ENCODE results near the gene MADCAM1. TPM values are rescaled to one million over a fixed set of nuclear protein-coding genes. Genes with fewer than 3 reads are reported as not detected.

The MADCAM1 gene
- total RNA-seq, 1 donor from 2014 or later = 0.19 TPM

GRCh38 chr19:498977-499623 is 2.8 kb downstream of the MADCAM1 start:
- intact Hi-C loops (cut with micrococcal nuclease) = no loop called here
- Mint-ChIP-seq H3K27ac (peak overlapping the region; percentile 41), H3K4me1 (peaks cover 4% of the 10 kb centered on the region), H3K4me3 (no peak overlapping the region), H3K9me3 (no peaks in the 10 kb centered on the region), H3K27me3 (peaks cover 19% of the 10 kb centered on the region), H3K36me3 (ENCODE audit: low read depth) (no peaks in the 10 kb centered on the region)
- no peak for DNase-seq

DNA sequence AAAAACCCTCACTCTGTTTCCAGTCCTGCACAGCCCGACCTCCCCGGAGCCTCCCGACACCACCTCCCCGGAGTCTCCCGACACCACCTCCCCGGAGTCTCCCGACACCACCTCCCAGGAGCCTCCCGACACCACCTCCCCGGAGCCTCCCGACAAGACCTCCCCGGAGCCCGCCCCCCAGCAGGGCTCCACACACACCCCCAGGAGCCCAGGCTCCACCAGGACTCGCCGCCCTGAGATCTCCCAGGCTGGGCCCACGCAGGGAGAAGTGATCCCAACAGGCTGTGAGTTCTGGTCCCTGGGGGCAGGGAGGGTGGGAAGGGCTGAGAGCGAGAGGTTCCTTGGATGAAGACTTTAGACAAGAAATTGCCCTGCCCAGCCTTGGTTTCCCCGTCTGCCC is 5.4 kb downstream of the MADCAM1 start:
- Mint-ChIP-seq H3K9me3 (no peaks in the 10 kb centered on the region), H3K4me3 (no peak overlapping the region), H3K27me3 (peaks cover 16% of the 10 kb centered on the region), H3K4me1 (peaks cover 9% of the 10 kb centered on the region), H3K36me3 (ENCODE audit: low read depth) (no peaks in the 10 kb centered on the region), H3K27ac (no peak overlapping the region)
- intact Hi-C loops (cut with micrococcal nuclease) = no loop called here
- DNase-seq = no peak

GRCh38 chr19:504616-505015 is 8.3 kb downstream of the MADCAM1 start:
- no peaks in the 10 kb centered on the region for H3K9me3 Mint-ChIP-seq
- H3K4me1 Mint-ChIP-seq = peaks cover 24% of the 10 kb centered on the region
- peaks cover 2% of the 10 kb centered on the region for H3K36me3 Mint-ChIP-seq (ENCODE audit: low read depth)
- intact Hi-C loops (cut with micrococcal nuclease) = loop anchor here (5.0 kb wide), 1 partner anchor 122 kb away; no protein-coding TSS in a partner anchor
- no peak overlapping the region for H3K4me3 Mint-ChIP-seq
- no peak overlapping the region for H3K27ac Mint-ChIP-seq
- H3K27me3 Mint-ChIP-seq = peaks cover 2% of the 10 kb centered on the region
- DNase-seq = no peak

- peaks cover 37% of the 10 kb centered on the region for H3K4me1 Mint-ChIP-seq
- peak overlapping the region; percentile 90 for H3K4me3 Mint-ChIP-seq
- H3K27me3 Mint-ChIP-seq = peaks cover 1% of the 10 kb centered on the region
- H3K27ac Mint-ChIP-seq = peak overlapping the region; percentile 99
- H3K9me3 Mint-ChIP-seq = no peaks in the 10 kb centered on the region
- DNase-seq = peak; percentile 98
- H3K36me3 Mint-ChIP-seq (ENCODE audit: low read depth) = peaks cover 5% of the 10 kb centered on the region
- intact Hi-C loops (cut with micrococcal nuclease) = loop anchor here (1.0 to 5.0 kb wide), 4 partner anchors 17 to 124 kb away; partner anchors contain the start of genes BSG and CDC34
Observed at GRCh38 chr19:506404-507285, 10.4 kb downstream of the MADCAM1 start.

DNA sequence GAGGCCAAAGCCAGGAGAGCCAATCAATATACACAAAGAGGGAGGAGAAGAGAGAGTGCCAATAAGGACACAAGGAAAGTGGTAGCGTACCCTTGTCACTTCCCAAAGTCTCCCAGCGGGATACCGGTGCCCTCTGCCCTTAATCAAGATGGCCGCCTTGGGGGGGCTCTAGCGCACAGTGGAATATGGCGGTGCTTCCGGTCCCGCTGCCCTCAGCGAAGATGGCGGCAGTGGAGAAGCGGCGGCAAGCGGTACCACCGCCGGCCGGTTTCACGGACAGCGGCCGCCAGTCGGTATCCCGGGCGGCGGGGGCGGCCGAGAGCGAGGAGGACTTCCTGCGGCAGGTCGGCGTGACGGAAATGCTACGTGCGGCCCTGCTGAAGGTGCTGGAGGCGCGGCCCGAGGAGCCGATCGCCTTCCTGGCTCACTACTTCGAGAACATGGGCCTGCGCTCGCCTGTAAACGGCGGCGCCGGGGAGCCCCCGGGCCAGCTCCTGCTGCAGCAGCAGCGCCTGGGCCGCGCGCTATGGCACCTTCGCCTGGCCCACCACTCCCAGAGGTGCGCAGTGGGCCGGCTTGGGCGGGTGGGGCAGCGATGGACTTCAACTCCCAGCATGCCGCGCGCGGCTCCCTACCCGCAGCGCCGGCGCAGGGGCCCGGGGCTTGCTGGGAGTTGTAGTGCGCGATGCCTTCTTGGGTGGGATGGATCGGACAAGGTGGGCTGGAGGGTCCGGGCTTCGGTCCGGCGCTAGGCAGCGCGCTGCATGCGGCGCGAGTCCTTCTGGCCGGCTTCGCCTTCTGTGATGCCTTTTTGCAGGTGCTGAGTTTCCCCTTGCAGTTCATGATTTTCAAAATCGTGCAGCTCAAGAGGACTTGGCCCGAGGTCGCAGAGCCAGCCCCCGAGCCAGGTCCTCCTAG is 11.3 kb downstream of the MADCAM1 start, which contains the start of gene TPGS1:
TSS of gene TPGS1 (plus strand) at position 212 of the 918 bp plus-strand sequence. CDS start at position 222, 10 bp downstream.
- intact Hi-C loops (cut with micrococcal nuclease) = loop anchor here (1.0 to 5.0 kb wide), 4 partner anchors 18 to 125 kb away; partner anchors contain the start of genes BSG and CDC34
- no peaks in the 10 kb centered on the region for H3K27me3 Mint-ChIP-seq
- H3K4me3 Mint-ChIP-seq = peak within 1 kb of the TSS; percentile 90
- H3K4me1 Mint-ChIP-seq = peaks cover 39% of the 10 kb centered on the region
- peaks cover 5% of the 10 kb centered on the region for H3K36me3 Mint-ChIP-seq (ENCODE audit: low read depth)
- DNase-seq = peak; percentile 96
- peak within 1 kb of the TSS; percentile 99 for H3K27ac Mint-ChIP-seq
- H3K9me3 Mint-ChIP-seq = no peaks in the 10 kb centered on the region

DNA sequence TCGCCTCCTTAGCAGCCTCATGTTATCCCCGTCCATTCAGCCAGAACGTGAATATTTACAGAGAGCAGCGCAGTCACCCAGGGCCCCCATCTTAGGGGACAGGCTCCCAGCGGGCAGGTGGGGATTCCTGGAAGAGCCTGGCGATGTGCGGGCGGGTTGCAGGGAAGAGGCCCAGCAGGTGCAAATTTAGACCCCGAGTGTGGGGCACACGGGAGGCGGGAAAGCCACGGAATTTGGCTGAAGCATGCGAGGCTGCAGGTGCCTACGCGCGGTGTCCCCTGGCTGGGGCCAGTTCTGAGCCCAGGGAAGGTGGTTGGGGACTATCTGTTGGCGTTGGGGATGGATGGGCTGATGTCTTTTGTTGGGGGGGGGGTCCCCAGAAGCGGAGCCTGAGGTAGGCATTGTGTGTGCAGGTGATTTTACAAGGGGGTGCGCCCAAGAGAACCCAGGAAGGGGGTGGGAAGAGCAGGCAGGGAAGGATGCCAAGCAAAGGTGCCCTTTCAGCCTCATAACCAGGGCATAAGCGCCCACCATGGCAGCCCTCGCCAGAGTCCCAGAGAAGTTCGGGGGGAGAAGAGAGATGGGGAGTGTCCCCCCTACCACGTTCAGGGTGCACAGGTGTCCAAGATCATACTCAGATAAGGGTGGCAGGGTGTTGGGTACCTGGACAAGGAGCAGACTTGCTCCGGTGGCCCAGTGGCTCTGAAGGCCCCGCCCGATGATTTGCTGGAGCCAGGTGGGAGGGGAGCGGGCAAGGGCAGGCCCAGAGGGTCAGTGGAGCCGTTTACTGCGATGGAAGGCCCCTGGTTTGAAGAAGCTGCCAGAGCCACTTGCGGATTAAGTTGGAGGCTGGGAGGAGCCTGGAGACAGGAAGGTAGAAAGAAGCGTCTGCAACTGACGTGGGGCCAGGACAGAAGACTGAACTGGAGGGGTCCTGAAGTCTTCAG is 12.2 kb downstream of the MADCAM1 start:
- Mint-ChIP-seq H3K36me3 (ENCODE audit: low read depth) (peaks cover 5% of the 10 kb centered on the region), H3K9me3 (no peaks in the 10 kb centered on the region), H3K27me3 (no peaks in the 10 kb centered on the region), H3K4me3 (peak overlapping the region; percentile 90), H3K27ac (peak overlapping the region; percentile 99), H3K4me1 (peaks cover 37% of the 10 kb centered on the region)
- intact Hi-C loops (cut with micrococcal nuclease) = loop anchor here (5.0 kb wide), 1 partner anchor 126 kb away; no protein-coding TSS in a partner anchor
- DNase-seq = no peak

- H3K27me3 Mint-ChIP-seq = no peaks in the 10 kb centered on the region
- peaks cover 7% of the 10 kb centered on the region for H3K36me3 Mint-ChIP-seq (ENCODE audit: low read depth)
- peaks cover 35% of the 10 kb centered on the region for H3K4me1 Mint-ChIP-seq
- peak overlapping the region; percentile 90 for H3K4me3 Mint-ChIP-seq
- DNase-seq = peak; percentile 98
- H3K27ac Mint-ChIP-seq = peak overlapping the region; percentile 97
- no peaks in the 10 kb centered on the region for H3K9me3 Mint-ChIP-seq
- intact Hi-C loops (cut with micrococcal nuclease) = loop anchor here (1.0 kb wide), 1 partner anchor 21 kb away; the partner anchor contains the start of gene CDC34
Observed at GRCh38 chr19:510606-511100, 14.4 kb downstream of the MADCAM1 start.

GRCh38 chr19:511101-511851 is 15.0 kb downstream of the MADCAM1 start:
- H3K27me3 Mint-ChIP-seq = no peaks in the 10 kb centered on the region
- peaks cover 37% of the 10 kb centered on the region for H3K4me1 Mint-ChIP-seq
- peak overlapping the region; percentile 97 for H3K27ac Mint-ChIP-seq
- no peaks in the 10 kb centered on the region for H3K9me3 Mint-ChIP-seq
- intact Hi-C loops (cut with micrococcal nuclease) = loop anchor here (1.0 kb wide), 1 partner anchor 20 kb away; the partner anchor contains the start of gene CDC34
- peaks cover 7% of the 10 kb centered on the region for H3K36me3 Mint-ChIP-seq (ENCODE audit: low read depth)
- H3K4me3 Mint-ChIP-seq = peak overlapping the region; percentile 90
- DNase-seq = peak; percentile 97

GRCh38 chr19:512547-513365 is 16.5 kb downstream of the MADCAM1 start:
- no peak overlapping the region for H3K4me3 Mint-ChIP-seq
- H3K27ac Mint-ChIP-seq = no peak overlapping the region
- peaks cover 7% of the 10 kb centered on the region for H3K36me3 Mint-ChIP-seq (ENCODE audit: low read depth)
- no peaks in the 10 kb centered on the region for H3K9me3 Mint-ChIP-seq
- no peaks in the 10 kb centered on the region for H3K27me3 Mint-ChIP-seq
- H3K4me1 Mint-ChIP-seq = peaks cover 36% of the 10 kb centered on the region
- intact Hi-C loops (cut with micrococcal nuclease) = no loop called here
- DNase-seq = no peak

DNA sequence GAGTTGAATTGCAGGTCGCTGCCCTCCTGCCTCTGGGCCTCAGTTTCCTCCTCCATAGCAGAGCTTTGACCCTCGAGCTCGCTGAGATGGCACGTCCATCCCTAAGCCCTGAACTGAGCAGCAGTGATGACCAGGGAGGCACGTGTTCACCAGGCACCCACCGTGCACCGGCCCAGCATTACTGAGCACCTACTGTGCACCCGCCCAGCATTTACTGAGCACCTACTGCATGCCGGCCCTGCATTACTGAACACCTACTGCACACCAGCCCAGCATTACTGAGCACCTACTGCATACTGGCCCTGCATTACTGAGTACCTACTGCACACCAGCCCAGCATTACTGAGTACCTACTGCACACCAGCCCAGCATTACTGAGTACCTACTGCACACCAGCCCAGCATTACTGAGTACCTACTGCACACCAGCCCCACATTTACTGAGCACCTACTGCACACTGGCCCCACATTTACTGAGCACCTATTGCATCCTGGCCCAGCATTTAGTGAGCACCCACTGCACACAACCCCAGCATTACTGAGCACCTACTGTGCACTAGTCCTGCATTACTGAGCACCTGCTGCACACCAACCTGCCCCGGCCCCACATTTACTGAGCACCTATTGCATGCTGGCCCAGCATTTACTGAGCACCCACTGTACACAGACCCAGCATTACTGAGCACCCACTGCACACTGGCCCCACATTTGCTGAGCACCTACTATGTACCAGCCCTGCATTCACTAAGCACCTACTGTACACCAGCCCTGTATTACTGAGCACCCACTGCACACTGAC is 17.3 kb downstream of the MADCAM1 start:
- no peak for DNase-seq
- H3K4me3 Mint-ChIP-seq = no peak overlapping the region
- no peaks in the 10 kb centered on the region for H3K9me3 Mint-ChIP-seq
- H3K4me1 Mint-ChIP-seq = peaks cover 28% of the 10 kb centered on the region
- no peak overlapping the region for H3K27ac Mint-ChIP-seq
- intact Hi-C loops (cut with micrococcal nuclease) = no loop called here
- no peaks in the 10 kb centered on the region for H3K27me3 Mint-ChIP-seq
- H3K36me3 Mint-ChIP-seq (ENCODE audit: low read depth) = peaks cover 7% of the 10 kb centered on the region
